DND-41 (cell line): ENCODE measurements around the gene LCOR.

ENCODE experiments used
- ATAC-seq: fragments of 200-7000 bp; cut with Tn5 transposase; 3 replicates; pipeline ENCODE4 v1.9.1; 2021; ENCODE audit warnings: low read depth; ENCODE audit not compliant: insufficient read depth
- DNase-seq: peaks from one replicate; pipeline ENCODE4 v3.0.0-alpha.2; 2020
- H2AFZ ChIP-seq: 2 replicates; pipeline ENCODE4 v1.6.0; 2012; ENCODE audit warnings: low read depth, low read length
- H3K27ac ChIP-seq: 2 replicates; pipeline ENCODE4 v1.5.1; 2012; ENCODE audit warnings: low read length, inconsistent platforms
- H3K27me3 ChIP-seq: fragments of 200-600 bp; sonication (generic); 2 replicates; pipeline ENCODE4 v1.6.0; 2012; ENCODE audit warnings: low read length, mild to moderate bottlenecking, inconsistent platforms; ENCODE audit not compliant: insufficient read depth, poor library complexity
- H3K36me3 ChIP-seq: 2 replicates; pipeline ENCODE4 v1.5.1; 2012; ENCODE audit warnings: low read length, inconsistent platforms; ENCODE audit not compliant: insufficient read depth
- H3K4me1 ChIP-seq: 2 replicates; pipeline ENCODE4 v1.5.1; 2012; ENCODE audit warnings: mild to moderate bottlenecking, low read length; ENCODE audit not compliant: insufficient read depth
- H3K4me2 ChIP-seq: 2 replicates; pipeline ENCODE4 v1.6.0; 2012; ENCODE audit warnings: mild to moderate bottlenecking, moderate library complexity, low read length, inconsistent platforms; ENCODE audit not compliant: insufficient read depth
- H3K4me3 ChIP-seq, 2 experiments: fragments of 200-600 bp in 1 of 2; shearing (Covaris generic) in 1 of 2; 2 replicates each; pipeline ENCODE4 v1.5.1; 2012 to 2016; ENCODE audit warnings: inconsistent platforms in 2 of 2, low read length in 2 of 2, mild to moderate bottlenecking in 2 of 2, low read depth in 1 of 2, moderate library complexity in 1 of 2
- H3K79me2 ChIP-seq: 2 replicates; pipeline ENCODE4 v1.6.0; 2012; ENCODE audit warnings: low read length, inconsistent platforms; ENCODE audit not compliant: insufficient read depth
- H3K9ac ChIP-seq: 2 replicates; pipeline ENCODE4 v1.6.0; 2012; ENCODE audit warnings: low read depth, mild to moderate bottlenecking, inconsistent platforms, low read length, moderate library complexity
- H3K9me3 ChIP-seq: 2 replicates; pipeline ENCODE4 v1.5.1; 2012; ENCODE audit warnings: low read length, moderate library complexity, mild to moderate bottlenecking, inconsistent platforms; ENCODE audit not compliant: insufficient read depth, severe bottlenecking
- H4K20me1 ChIP-seq: 2 replicates; pipeline ENCODE4 v1.6.0; 2012; ENCODE audit warnings: low read length; ENCODE audit not compliant: insufficient read depth
- CTCF ChIP-seq: IDR thresholded peaks from 2 replicates; pipeline ENCODE4 v1.5.1; 2012; ENCODE audit warnings: borderline replicate concordance, low read length, moderate library complexity, mild to moderate bottlenecking; ENCODE audit not compliant: poor library complexity, severe bottlenecking; ENCODE audit errors: extremely low read depth
- EZH2 ChIP-seq: IDR thresholded peaks from 3 replicates; pipeline ENCODE4 v1.6.1; 2012; ENCODE audit warnings: borderline replicate concordance, low read depth, mild to moderate bottlenecking, moderate library complexity, low read length, inconsistent platforms; ENCODE audit not compliant: severe bottlenecking

The LCOR gene

GRCh38 chr10:96902117-96902516 lies 70.0 kb downstream of the LCOR start:
- ATAC-seq (no peak), DNase-seq (no peak)
- Histone ChIP-seq H2AFZ (no peak overlapping the region), H4K20me1 (peaks cover 58% of the 10 kb centered on the region), H3K36me3 (no peaks in the 10 kb centered on the region), H3K4me3 (no peak overlapping the region), H3K4me2 (no peak overlapping the region), H3K27ac (no peak overlapping the region), H3K9ac (no peak overlapping the region), H3K9me3 (no peaks in the 10 kb centered on the region), H3K4me1 (no peaks in the 10 kb centered on the region), H3K27me3 (no peaks in the 10 kb centered on the region), H3K79me2 (peaks cover 97% of the 10 kb centered on the region)
- TF ChIP-seq CTCF (no peak), EZH2 (no peak)

GRCh38 chr10:96902731-96903358 lies 70.7 kb downstream of the LCOR start:
- H2AFZ ChIP-seq = no peak overlapping the region
- H3K4me2 ChIP-seq = no peak overlapping the region
- peaks cover 51% of the 10 kb centered on the region for H4K20me1 ChIP-seq
- no peaks in the 10 kb centered on the region for H3K9me3 ChIP-seq
- DNase-seq = no peak
- no peak for TF ChIP-seq EZH2
- TF ChIP-seq CTCF = no peak
- no peak overlapping the region for H3K27ac ChIP-seq
- H3K79me2 ChIP-seq = peaks cover 90% of the 10 kb centered on the region
- no peaks in the 10 kb centered on the region for H3K4me1 ChIP-seq
- ATAC-seq = no peak
- H3K27me3 ChIP-seq = no peaks in the 10 kb centered on the region
- H3K4me3 ChIP-seq = no peak overlapping the region
- H3K36me3 ChIP-seq = peaks cover 3% of the 10 kb centered on the region; the same call in 1 of the 2 replicates
- H3K9ac ChIP-seq = no peak overlapping the region

GRCh38 chr10:96904648-96905047 lies 72.5 kb downstream of the LCOR start:
- H3K79me2 ChIP-seq = peaks cover 81% of the 10 kb centered on the region
- no peak for ATAC-seq
- peaks cover 8% of the 10 kb centered on the region; the same call in 1 of the 2 replicates for H3K36me3 ChIP-seq

More at GRCh38 chr10:96904648-96905047, 72.5 kb downstream of the LCOR start:
- Histone ChIP-seq H3K4me3 (no peak overlapping the region), H4K20me1 (peaks cover 42% of the 10 kb centered on the region), H3K9ac (no peak overlapping the region), H3K9me3 (no peaks in the 10 kb centered on the region), H3K27me3 (no peaks in the 10 kb centered on the region), H2AFZ (no peak overlapping the region), H3K4me1 (no peaks in the 10 kb centered on the region), H3K4me2 (no peak overlapping the region), H3K27ac (no peak overlapping the region)
- DNase-seq = no peak
- TF ChIP-seq EZH2 = no peak
- no peak for TF ChIP-seq CTCF
